ENCODE data around the gene NTF3. TPM values are rescaled to one million over a fixed set of nuclear protein-coding genes. Genes with fewer than 3 reads are reported as not detected.

NTF3 gene
- total RNA-seq, 2 experiments from 2014 or later, result not detected

DNA sequence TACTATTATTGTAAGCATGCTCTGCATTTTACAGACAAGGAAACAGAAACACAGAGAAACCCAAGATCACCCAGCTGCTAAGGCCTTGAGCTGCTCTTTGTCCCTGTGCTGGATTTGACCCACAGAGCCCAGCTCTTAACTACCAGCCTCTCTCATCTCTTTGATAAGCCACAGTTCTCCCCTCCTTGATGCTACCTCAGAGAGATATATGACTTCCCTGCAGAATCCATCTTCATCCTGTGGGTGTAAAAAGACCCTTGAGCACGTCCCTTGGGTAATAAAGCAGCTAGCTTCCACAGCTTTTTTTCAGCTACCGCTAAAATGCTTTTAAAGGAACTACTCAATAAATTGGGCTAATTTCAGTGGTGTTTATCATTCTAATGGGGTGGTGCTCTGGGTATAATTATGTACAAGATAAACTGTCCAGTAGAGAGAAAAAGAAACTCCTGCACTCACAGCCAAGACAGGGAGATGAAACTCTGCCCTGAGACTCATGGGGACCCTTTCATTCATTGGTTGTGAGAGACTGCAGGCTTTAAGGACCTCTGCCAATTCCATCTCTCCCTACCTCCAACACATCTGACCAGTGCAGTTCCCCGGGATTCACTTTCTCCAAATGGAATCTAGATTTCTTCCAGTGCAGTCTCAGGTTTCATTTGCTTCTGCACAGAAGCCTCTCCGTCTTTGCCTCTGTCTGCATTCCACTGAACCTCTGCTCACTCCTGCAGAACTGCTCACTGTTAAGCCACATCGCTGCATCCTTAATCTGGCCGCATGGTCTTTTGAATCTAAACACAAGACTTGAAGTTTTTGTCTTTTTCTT lies 24.7 kb upstream of the NTF3 start:
- Mint-ChIP-seq H3K27ac (no peak overlapping the region), H3K4me1 (ENCODE audit: low read depth) (no peaks in the 10 kb centered on the region), H3K9me3 (no peaks in the 10 kb centered on the region), H3K27me3 (peaks cover 5% of the 10 kb centered on the region), H3K36me3 (no peaks in the 10 kb centered on the region), H3K4me3 (no peak overlapping the region)
- ChIA-PET CTCF (no interaction called here), POLR2A (no interaction called here)
- no peak for DNase-seq
- intact Hi-C loops (cut with micrococcal nuclease), result no loop called here

DNA sequence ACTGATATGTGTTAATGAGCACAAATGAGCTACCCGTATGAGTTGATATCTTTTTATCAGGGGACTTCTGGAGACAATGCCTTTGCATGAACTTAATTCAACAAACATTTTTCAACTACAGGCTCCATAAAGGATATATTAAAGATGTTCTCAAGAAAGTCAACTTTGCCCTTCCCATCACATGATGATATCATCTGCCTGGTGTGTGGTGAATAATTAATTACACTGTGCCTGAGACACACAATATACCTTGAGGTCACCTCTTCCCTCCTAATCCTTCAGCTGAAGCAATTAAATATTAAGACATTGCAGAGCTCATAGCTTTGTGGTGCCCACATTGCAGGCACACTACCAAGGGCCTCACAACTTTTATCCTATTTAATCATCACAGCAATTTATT lies 22.3 kb upstream of the NTF3 start:
- POLR2A ChIA-PET, result no interaction called here
- Mint-ChIP-seq H3K27ac (no peak overlapping the region), H3K36me3 (no peaks in the 10 kb centered on the region), H3K4me1 (ENCODE audit: low read depth) (no peaks in the 10 kb centered on the region), H3K4me3 (no peak overlapping the region), H3K27me3 (peaks cover 1% of the 10 kb centered on the region), H3K9me3 (no peaks in the 10 kb centered on the region)
- intact Hi-C loops (cut with micrococcal nuclease), result no loop called here
- CTCF ChIA-PET, result no interaction called here
- no peak for DNase-seq

DNA sequence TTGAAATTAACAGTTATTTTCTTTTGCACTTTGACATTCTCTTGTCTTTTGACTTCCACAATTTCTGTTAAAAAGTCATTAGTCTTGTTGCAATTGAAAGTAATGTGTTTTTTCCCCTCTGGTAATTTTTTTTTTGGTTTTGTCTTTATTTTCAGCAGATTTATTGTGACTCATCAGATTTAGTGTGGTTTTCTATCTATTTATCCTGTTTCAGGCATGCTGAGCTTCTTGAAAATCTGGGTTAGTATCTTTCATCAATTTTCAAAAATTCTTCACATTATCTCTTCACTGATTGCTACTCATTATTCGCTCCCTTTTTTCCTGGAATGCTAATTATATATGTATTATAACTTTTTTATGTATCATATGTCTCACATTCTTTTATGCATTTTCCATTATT lies 15.3 kb upstream of the NTF3 start:
- no peak overlapping the region for H3K27ac Mint-ChIP-seq
- CTCF ChIA-PET, result no interaction called here
- no peak for DNase-seq

DNA sequence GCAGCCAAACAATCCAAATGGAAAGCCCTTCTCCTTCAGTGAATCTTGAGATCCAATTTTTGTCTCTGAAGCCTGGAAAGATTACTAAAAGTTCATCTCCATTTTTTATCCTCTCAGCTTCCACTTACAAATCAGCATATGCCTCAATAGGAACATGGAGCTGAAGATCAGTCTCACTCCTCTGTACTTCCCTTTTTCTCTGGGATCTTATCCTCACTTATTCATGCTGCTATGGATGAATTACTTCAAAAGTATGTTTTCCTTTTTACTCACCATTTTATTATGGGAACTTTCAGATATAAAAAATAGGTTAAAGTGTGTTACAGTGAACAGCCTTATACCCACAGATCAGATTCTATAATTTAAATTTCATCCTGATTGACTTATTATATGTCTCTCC lies 14.4 kb upstream of the NTF3 start:
- H3K27ac Mint-ChIP-seq, result no peak overlapping the region
- H3K36me3 Mint-ChIP-seq, result no peaks in the 10 kb centered on the region
- POLR2A ChIA-PET, result no interaction called here
- intact Hi-C loops (cut with micrococcal nuclease), result no loop called here
- no peak overlapping the region for H3K4me3 Mint-ChIP-seq
- CTCF ChIA-PET, result no interaction called here
- H3K4me1 Mint-ChIP-seq (ENCODE audit: low read depth), result no peaks in the 10 kb centered on the region
- no peak for DNase-seq
- H3K9me3 Mint-ChIP-seq, result no peaks in the 10 kb centered on the region
- H3K27me3 Mint-ChIP-seq, result peaks cover 8% of the 10 kb centered on the region

More for the DNA sequence above, 15.3 kb upstream of the NTF3 start:
- intact Hi-C loops (cut with micrococcal nuclease), result no loop called here
- no peaks in the 10 kb centered on the region for H3K36me3 Mint-ChIP-seq
- no peaks in the 10 kb centered on the region for H3K4me1 Mint-ChIP-seq (ENCODE audit: low read depth)
- H3K9me3 Mint-ChIP-seq, result no peaks in the 10 kb centered on the region
- POLR2A ChIA-PET, result no interaction called here
- no peak overlapping the region for H3K4me3 Mint-ChIP-seq
- peaks cover 6% of the 10 kb centered on the region for H3K27me3 Mint-ChIP-seq

DNA sequence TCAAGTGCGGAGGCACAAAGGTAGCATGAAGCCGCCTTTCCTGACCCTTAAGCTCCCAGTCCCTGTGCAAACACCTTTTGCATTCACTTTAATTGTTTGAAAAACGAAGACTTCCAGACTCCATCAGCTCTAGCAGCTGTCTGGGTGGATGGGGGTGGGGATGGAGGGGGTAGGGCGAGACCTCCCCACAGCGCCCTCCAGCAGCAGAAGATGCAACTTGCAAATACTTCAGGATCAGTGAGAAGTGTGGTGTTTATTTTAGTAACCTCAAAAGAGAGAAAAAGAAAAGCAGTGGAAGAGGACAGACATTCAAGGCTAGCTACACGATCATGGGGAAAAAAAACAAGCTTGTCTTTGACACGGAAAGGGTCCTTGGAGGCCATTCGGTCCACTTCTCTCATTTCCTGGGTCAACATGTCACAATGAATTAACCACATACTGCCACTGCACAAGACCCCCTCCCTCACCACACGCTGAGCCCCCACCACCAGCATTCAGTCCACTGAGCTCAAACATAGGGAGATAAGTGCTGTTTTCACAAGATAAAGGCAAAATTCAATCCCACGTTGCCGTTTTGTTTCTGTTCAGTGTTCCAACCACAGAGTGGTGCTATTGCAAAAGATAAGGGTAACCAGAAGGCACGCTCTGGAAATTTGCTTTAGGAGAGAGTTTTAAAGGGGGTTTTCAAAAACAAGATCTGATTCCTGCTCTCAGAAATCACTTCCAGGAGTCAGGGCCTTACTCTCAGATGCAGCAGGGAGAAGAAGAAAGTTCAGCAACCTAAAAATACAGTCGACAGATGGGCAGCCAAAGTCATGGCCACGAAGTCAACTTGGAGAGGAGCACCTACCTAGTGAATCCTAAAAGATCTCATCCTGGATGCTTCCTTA lies 3.3 kb upstream of the NTF3 start:
- H3K27ac Mint-ChIP-seq, result no peak overlapping the region
- POLR2A ChIA-PET, result no interaction called here
- no peak for DNase-seq
- H3K4me3 Mint-ChIP-seq, result no peak overlapping the region
- CTCF ChIA-PET, result no interaction called here
- peaks cover 14% of the 10 kb centered on the region for H3K4me1 Mint-ChIP-seq (ENCODE audit: low read depth)
- peaks cover 37% of the 10 kb centered on the region for H3K27me3 Mint-ChIP-seq
- H3K9me3 Mint-ChIP-seq, result no peaks in the 10 kb centered on the region
- H3K36me3 Mint-ChIP-seq, result no peaks in the 10 kb centered on the region
- intact Hi-C loops (cut with micrococcal nuclease), result no loop called here

DNA sequence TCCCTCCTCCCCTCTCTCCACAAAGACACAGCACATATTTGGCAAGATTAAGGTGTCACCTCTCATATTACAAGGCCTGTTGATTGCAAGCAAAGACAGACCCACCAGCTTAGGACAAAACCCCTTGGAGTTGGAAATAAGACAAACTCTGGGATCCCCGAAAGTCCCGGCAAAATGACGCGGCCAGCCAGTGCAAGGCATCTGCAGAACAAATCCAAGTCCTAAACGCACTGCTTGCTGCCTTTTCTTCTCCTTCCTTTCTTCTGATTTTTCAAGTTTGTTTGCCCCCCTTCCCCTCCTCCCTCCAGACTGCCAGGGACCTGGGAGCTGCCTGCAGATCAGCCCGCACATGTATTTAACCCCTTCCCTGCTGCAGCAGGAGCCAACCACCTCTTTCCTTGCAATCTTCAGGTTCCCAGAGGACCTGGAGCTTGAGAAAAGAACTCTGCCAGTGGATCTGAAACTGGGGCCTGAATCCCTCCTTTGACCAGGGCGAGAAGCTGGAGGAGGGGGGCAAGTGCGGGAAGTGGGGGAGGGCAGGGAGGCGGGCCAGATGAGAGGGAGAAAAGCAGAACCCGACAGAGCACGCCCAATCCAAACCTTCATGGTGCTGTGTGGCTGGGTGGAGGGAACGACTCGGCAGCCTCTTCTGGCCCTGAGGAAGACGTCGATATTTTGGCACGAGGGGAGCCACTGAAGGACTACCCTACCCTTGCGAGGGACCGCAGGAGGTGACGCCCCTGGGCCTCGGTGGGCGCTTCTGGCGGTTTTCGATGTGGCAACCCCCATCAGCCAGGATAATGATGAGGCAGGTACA lies 2.0 kb upstream of the NTF3 start:
- DNase-seq, result no peak
- H3K4me1 Mint-ChIP-seq (ENCODE audit: low read depth), result peaks cover 14% of the 10 kb centered on the region
- intact Hi-C loops (cut with micrococcal nuclease), result no loop called here
- H3K9me3 Mint-ChIP-seq, result no peaks in the 10 kb centered on the region
- peaks cover 37% of the 10 kb centered on the region for H3K27me3 Mint-ChIP-seq
- no peak overlapping the region for H3K4me3 Mint-ChIP-seq
- POLR2A ChIA-PET, result no interaction called here
- H3K36me3 Mint-ChIP-seq, result no peaks in the 10 kb centered on the region
- CTCF ChIA-PET, result no interaction called here
- H3K27ac Mint-ChIP-seq, result no peak overlapping the region

DNA sequence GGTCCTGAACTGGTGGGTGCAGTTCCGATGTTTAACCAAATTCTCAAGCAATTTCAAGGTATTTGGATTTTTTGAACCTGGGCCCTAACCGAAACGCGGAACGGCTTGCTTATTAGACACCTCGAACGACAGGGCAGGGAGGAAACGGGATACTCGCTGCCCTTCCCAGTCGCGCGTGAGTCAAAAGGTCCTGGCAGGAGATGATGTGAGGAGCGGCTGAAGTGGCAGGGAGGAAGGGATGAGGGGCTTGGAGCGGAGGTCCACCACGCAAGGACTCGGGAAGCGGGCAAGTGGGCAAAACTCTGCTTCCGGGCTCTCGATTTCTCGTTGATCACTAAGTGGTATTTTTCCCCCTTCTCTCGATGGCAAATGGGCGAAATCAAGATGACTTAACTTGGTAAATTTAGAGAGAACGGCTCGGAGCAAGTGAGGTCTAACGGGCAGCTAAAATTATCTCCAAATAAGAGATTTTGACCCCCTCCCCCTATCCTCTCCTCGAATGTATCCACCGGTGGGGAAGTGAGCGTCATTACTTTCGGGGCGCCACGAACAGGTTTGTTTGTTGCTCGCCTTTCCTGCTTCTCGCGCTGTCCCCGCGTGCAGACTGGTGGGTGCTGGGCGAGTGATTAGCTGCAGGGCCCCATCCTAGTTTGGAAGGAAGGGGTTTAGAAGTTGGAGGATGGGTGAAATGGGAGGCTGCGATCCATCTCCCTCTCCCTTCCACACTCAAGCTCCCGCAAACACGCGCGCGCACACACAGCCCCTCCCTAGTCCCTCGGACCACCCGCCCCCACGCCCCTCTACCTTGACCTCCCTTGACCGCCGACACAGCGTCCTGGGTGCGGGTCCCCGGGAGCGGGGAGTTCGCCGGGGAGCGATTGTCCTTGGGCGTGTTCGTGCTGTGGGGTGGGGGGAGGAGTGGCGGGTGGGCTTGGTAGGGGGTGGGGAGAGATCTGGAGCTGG lies 986 bp upstream of the NTF3 start:
- Mint-ChIP-seq H3K27me3 (peaks cover 37% of the 10 kb centered on the region), H3K4me3 (no peak overlapping the region), H3K36me3 (no peaks in the 10 kb centered on the region), H3K27ac (no peak overlapping the region), H3K9me3 (no peaks in the 10 kb centered on the region), H3K4me1 (ENCODE audit: low read depth) (peaks cover 14% of the 10 kb centered on the region)
- ChIA-PET CTCF (no interaction called here), POLR2A (no interaction called here)
- intact Hi-C loops (cut with micrococcal nuclease), result no loop called here
- DNase-seq, result no peak

DNA sequence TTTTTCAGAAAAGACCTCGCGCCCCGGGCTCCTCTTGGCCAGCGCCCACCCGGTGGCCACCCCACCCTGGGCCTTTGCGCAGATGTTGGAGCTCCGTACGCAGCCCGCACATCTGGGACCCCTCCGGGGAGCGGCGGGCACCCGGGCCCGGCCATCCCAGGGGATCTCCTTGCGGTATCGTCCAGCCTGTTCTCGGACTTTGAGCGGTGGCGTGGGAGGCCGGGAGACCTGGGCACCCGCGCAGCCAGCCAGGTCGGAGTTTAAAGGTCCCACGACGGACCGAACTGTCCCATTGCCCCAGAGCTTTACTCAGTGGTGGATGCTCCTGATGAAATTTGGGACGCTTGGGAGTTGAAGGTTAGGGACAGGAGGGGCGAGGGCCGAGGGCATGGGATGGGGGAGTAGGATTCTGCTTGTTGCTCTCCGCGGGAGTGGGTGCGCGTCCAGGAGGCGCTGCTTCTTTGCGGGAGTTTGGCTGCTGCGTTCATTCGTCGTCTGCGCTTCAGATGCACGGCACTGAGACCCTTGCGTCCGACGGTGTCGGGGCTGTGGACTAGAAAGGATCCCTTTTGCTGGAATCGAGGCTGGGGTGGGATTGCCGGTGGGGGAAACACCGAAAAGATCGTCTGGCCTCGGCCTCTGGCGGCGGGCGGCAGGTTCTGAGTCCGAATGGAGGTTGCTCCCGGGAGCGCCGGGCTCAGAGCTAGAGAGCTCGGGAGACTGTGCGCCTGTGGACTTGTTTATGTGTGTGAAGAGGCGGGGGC lies 1.4 kb downstream of the NTF3 start:
- Mint-ChIP-seq H3K27ac (no peak overlapping the region), H3K36me3 (no peaks in the 10 kb centered on the region), H3K4me1 (ENCODE audit: low read depth) (peaks cover 14% of the 10 kb centered on the region), H3K4me3 (no peak overlapping the region), H3K27me3 (peaks cover 41% of the 10 kb centered on the region), H3K9me3 (no peaks in the 10 kb centered on the region)
- ChIA-PET CTCF (no interaction called here), POLR2A (no interaction called here)
- intact Hi-C loops (cut with micrococcal nuclease), result no loop called here
- no peak for DNase-seq

DNA sequence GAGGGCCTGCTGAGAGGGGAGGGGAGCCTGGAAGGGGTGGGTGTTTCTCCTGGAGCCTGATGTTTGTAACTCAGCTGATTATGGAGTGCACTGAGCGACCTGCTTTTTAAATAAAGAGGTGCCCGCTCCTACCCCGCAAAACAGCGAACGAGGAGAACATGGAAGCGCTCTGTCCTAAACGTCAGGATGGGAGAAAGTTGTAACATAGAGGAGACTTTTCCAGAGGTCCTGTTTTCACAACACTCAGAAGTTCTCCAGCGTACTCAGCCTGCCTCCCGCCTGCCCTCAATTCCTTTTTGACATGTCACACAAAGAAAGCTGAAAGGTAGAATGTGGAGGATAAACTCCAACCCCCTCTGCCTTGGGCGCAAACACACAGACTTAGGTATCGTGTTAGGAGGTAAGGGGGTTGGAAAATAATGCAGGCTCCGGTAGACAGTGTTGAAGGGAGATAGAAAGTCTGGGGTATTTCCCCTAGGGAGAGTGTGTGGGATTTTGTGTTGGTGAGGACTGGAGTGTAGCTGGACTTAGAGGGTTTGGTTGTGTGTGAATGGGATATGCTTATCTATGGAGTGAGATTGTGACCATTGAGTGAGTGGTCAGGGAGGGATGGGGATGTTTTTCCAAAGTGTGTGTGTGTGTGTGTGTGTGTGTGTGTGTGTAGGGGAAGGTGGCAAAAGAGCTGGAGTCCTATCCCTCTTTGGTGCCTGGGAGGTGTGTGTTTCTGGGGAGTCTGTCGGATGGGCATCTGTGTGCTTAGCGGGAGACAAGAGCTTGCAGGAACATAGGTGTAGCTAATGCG lies 2.1 kb downstream of the NTF3 start:
- H3K9me3 Mint-ChIP-seq, result no peaks in the 10 kb centered on the region
- intact Hi-C loops (cut with micrococcal nuclease), result no loop called here
- H3K27me3 Mint-ChIP-seq, result peaks cover 36% of the 10 kb centered on the region
- CTCF ChIA-PET, result no interaction called here
- H3K36me3 Mint-ChIP-seq, result no peaks in the 10 kb centered on the region
- DNase-seq, result no peak
- peaks cover 14% of the 10 kb centered on the region for H3K4me1 Mint-ChIP-seq (ENCODE audit: low read depth)
- POLR2A ChIA-PET, result no interaction called here
- H3K27ac Mint-ChIP-seq, result no peak overlapping the region
- H3K4me3 Mint-ChIP-seq, result no peak overlapping the region

DNA sequence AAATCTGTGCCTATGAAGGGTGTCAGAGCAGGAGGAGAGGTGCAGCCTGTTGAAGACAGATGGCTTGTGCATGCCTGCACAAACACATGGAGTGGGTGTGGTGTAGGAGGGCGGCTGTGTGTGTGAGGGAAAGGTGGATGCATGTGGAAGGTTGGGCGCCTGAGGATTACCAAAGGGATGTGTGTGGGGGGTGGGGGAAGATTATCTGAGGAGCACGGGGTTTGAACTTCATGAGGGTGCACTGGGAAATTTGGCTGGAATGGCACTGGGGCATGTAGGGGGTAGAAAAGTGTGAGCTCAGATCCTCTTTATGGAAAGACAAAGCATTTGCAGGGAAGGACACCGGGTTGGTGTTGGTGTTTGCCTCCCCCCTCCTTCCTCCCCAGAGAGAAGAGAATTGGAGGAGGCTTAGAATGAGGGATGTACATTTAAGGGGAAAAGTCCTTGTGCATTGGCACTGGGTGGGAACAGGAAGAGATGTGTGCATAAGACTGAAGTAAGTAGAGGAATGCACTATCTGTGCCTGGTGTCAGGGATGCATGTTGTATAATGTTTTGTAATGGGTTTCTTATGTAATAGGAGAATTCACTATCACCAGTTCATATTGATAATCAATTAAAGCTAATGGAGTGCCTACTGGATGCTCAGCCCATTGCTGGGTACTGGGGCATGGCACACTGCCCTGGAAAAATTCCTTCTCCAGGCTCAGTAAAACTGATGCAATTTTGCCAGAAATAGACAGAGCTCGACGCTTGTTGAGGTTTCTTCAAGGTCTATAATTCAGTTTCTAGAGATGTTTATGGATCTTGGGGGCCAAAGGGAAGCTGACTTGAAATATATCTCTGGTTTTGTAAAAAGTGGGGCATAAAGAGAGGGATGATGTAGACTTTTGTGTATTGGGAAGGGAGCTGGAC lies 3.0 kb downstream of the NTF3 start:
- DNase-seq, result no peak
- no peak overlapping the region for H3K4me3 Mint-ChIP-seq
- H3K4me1 Mint-ChIP-seq (ENCODE audit: low read depth), result peaks cover 14% of the 10 kb centered on the region
- no peak overlapping the region for H3K27ac Mint-ChIP-seq
- ChIA-PET CTCF (no interaction called here), POLR2A (no interaction called here)
- H3K27me3 Mint-ChIP-seq, result peaks cover 29% of the 10 kb centered on the region
- H3K9me3 Mint-ChIP-seq, result no peaks in the 10 kb centered on the region
- no peaks in the 10 kb centered on the region for H3K36me3 Mint-ChIP-seq
- intact Hi-C loops (cut with micrococcal nuclease), result no loop called here
